Natural killer cell (primary cell): ENCODE measurements around the gene GNAZ. TPM values are rescaled to one million over a fixed set of nuclear protein-coding genes. Genes with fewer than 3 reads are reported as not detected.

Experiments used
- ATAC-seq, 3 donors: fragments of 150-1000 bp in 2 of 3; fragments of 200-7000 bp in 1 of 3; cut with Tn5 transposase; 1 replicate in 1 of 3; 2 replicates in 2 of 3; pipeline ENCODE4 v1.10.0; 2021; ENCODE audit warnings: mild to moderate bottlenecking in 2 of 3, moderate library complexity in 2 of 3
- DNase-seq, 2 donors: peaks; one replicate each; pipeline versions ENCODE4 v3.0.0 to v3.0.0-alpha.2; 2013 to 2021; ENCODE audit warnings: mixed read lengths in 1 of 2
- H3K27ac ChIP-seq: one replicate; pipeline ENCODE4 v1.5.1; 2013; ENCODE audit warnings: mild to moderate bottlenecking, low read length
- H3K27me3 ChIP-seq: one replicate; pipeline ENCODE4 v1.6.1; 2013; ENCODE audit warnings: low read length; ENCODE audit not compliant: control insufficient read depth, insufficient read depth
- H3K36me3 ChIP-seq: one replicate; pipeline ENCODE4 v1.6.1; 2013; ENCODE audit warnings: low read length; ENCODE audit not compliant: control insufficient read depth, insufficient read depth
- H3K4me1 ChIP-seq: one replicate; pipeline ENCODE4 v1.6.1; 2013; ENCODE audit warnings: low read length; ENCODE audit not compliant: control insufficient read depth, insufficient read depth
- H3K4me3 ChIP-seq: one replicate; pipeline ENCODE4 v1.5.1; 2013; ENCODE audit warnings: low read length
- H3K9me3 ChIP-seq: one replicate; pipeline ENCODE4 v1.6.1; 2013; ENCODE audit warnings: low read length; ENCODE audit not compliant: control insufficient read depth, insufficient read depth
- H3K27ac Mint-ChIP-seq, 2 donors: one replicate each; pipeline ENCODE4 v1.8.0; 2022; ENCODE audit warnings: mild to moderate bottlenecking in 2 of 2, mixed read lengths in 2 of 2, moderate library complexity in 1 of 2
- H3K27me3 Mint-ChIP-seq, 2 donors: one replicate each; pipeline ENCODE4 v1.8.0; 2022; ENCODE audit warnings: low read depth in 2 of 2, mixed read lengths in 2 of 2
- H3K36me3 Mint-ChIP-seq: one replicate; pipeline ENCODE4 v1.8.0; 2022; ENCODE audit warnings: mixed read lengths
- H3K4me1 Mint-ChIP-seq, 2 donors: one replicate each; pipeline ENCODE4 v1.8.0; 2022; ENCODE audit warnings: mixed read lengths in 2 of 2
- H3K4me3 Mint-ChIP-seq: one replicate; pipeline ENCODE4 v1.8.0; 2022; ENCODE audit warnings: mild to moderate bottlenecking, moderate library complexity, mixed read lengths
- H3K9me3 Mint-ChIP-seq, 2 donors: one replicate each; pipeline ENCODE4 v1.8.0; 2022; ENCODE audit warnings: mixed read lengths in 2 of 2
- WGBS: methylation state at CpG from one replicate; pipeline ENCODE4 v1.1.7; 2013; ENCODE audit warnings: missing lambda C conversion rate; ENCODE audit not compliant: insufficient coverage; 5-methylcytosine and 5-hydroxymethylcytosine counted together
- intact Hi-C: fragments of 100-400 bp; cut with micrococcal nuclease; formaldehyde crosslinking; loops from one replicate; pipeline ENCODE4 v1.14.2; 2022
- total RNA-seq, 4 donors: library from RNA; stranded (reverse); fragments of 120-200 nt in 1 of 4; gene quantifications; one replicate each; pipeline versions ENCODE4 v1.2.3 to v1.2.4, GENCODE V29; 2013 to 2022
- TF ChIP-seq, protein P1 (sequence below): fragments of 200-600 bp; IDR thresholded peaks from one replicate; pipeline ENCODE4 v1.8.0; 2022; ENCODE audit warnings: antibody characterized with exemption

The GNAZ gene
- total RNA-seq, 3 donors from 2014 or later (not counting 1 experiment from before 2014, with no cell fraction given): 4.5 to 7.5 (median 5.6) TPM

GRCh38 chr22:23064381-23065068 is 5.8 kb upstream of the GNAZ start:
- Histone ChIP-seq H3K27me3 (no peaks in the 10 kb centered on the region), H3K4me1 (peaks cover 4% of the 10 kb centered on the region), H3K36me3 (no peaks in the 10 kb centered on the region), H3K4me3 (no peak overlapping the region), H3K27ac (no peak overlapping the region), H3K9me3 (no peaks in the 10 kb centered on the region)
- intact Hi-C loops: no loop called here
- 84% methylated on average over 11 of the region's 11 CpGs for WGBS
- Mint-ChIP-seq H3K4me1 (peaks cover 2 to 10% of the 10 kb centered on the region in 2 donors), H3K27ac (no peak overlapping the region), H3K27me3 (peaks cover 0 to 3% of the 10 kb centered on the region in 2 donors), H3K9me3 (no peaks in the 10 kb centered on the region), H3K4me3 (no peak overlapping the region), H3K36me3 (no peaks in the 10 kb centered on the region)
- no peak for ATAC-seq
- peak in 1 of 2 donors; percentile 10 for DNase-seq
- TF ChIP-seq, protein P1, sequence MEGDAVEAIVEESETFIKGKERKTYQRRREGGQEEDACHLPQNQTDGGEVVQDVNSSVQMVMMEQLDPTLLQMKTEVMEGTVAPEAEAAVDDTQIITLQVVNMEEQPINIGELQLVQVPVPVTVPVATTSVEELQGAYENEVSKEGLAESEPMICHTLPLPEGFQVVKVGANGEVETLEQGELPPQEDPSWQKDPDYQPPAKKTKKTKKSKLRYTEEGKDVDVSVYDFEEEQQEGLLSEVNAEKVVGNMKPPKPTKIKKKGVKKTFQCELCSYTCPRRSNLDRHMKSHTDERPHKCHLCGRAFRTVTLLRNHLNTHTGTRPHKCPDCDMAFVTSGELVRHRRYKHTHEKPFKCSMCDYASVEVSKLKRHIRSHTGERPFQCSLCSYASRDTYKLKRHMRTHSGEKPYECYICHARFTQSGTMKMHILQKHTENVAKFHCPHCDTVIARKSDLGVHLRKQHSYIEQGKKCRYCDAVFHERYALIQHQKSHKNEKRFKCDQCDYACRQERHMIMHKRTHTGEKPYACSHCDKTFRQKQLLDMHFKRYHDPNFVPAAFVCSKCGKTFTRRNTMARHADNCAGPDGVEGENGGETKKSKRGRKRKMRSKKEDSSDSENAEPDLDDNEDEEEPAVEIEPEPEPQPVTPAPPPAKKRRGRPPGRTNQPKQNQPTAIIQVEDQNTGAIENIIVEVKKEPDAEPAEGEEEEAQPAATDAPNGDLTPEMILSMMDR: no peak

GRCh38 chr22:23065069-23065451 is 5.3 kb upstream of the GNAZ start:
- Mint-ChIP-seq H3K27ac (no peak overlapping the region), H3K9me3 (no peaks in the 10 kb centered on the region), H3K4me3 (no peak overlapping the region), H3K27me3 (peaks cover 0 to 3% of the 10 kb centered on the region in 2 donors), H3K4me1 (peaks cover 4 to 14% of the 10 kb centered on the region in 2 donors), H3K36me3 (no peaks in the 10 kb centered on the region)
- Histone ChIP-seq H3K4me3 (no peak overlapping the region), H3K36me3 (no peaks in the 10 kb centered on the region), H3K27me3 (no peaks in the 10 kb centered on the region), H3K9me3 (no peaks in the 10 kb centered on the region), H3K27ac (no peak overlapping the region), H3K4me1 (peaks cover 7% of the 10 kb centered on the region)
- intact Hi-C loops: no loop called here
- TF ChIP-seq, protein P1: no peak
- DNase-seq (peak in 1 of 2 donors; percentile 5), ATAC-seq (no peak)
- WGBS: 87% methylated on average over 3 of the region's 3 CpGs

- TF ChIP-seq, protein P1: no peak
- H3K4me1 ChIP-seq: peaks cover 7% of the 10 kb centered on the region
- no peak overlapping the region for H3K4me3 ChIP-seq
- intact Hi-C loops: no loop called here
- peaks cover 4 to 14% of the 10 kb centered on the region in 2 donors for H3K4me1 Mint-ChIP-seq
- H3K27me3 Mint-ChIP-seq: peaks cover 0 to 3% of the 10 kb centered on the region in 2 donors
- no peaks in the 10 kb centered on the region for H3K27me3 ChIP-seq
- DNase-seq (no peak), ATAC-seq (no peak)
- H3K4me3 Mint-ChIP-seq: no peak overlapping the region
- H3K9me3 Mint-ChIP-seq: no peaks in the 10 kb centered on the region
- H3K27ac ChIP-seq: no peak overlapping the region
- no peaks in the 10 kb centered on the region for H3K36me3 ChIP-seq
- 87% methylated on average over 10 of the region's 10 CpGs for WGBS
- H3K9me3 ChIP-seq: no peaks in the 10 kb centered on the region
- no peak overlapping the region for H3K27ac Mint-ChIP-seq
- H3K36me3 Mint-ChIP-seq: no peaks in the 10 kb centered on the region
Measured at GRCh38 chr22:23065495-23066122, 4.7 kb upstream of the GNAZ start.
